HG02798 (cell line): ENCODE results near the gene TUBA4A.
A peak's percentile ranks its signal among the peaks of the same experiment; 100 is the strongest.
"Not testable (repeated sequence)": the region's sequence is repeated elsewhere in the genome, so short reads cannot be mapped to it uniquely, and the experiment has no call there.

ENCODE experiments used
- ATAC-seq: cut with Tn5 transposase; IDR thresholded peaks from one replicate; pipeline ENCODE4 v1.9.1; 2021; ENCODE audit warnings: mild to moderate bottlenecking; ENCODE audit not compliant: unreplicated experiment, poor library complexity

The TUBA4A gene

GRCh38 chr2:219216535-219216915, 37.2 kb downstream of the TUBA4A start:
- no peak for ATAC-seq

- ATAC-seq, result no peak
Observed at GRCh38 chr2:219215871-219216534, 37.7 kb downstream of the TUBA4A start.

- ATAC-seq, result no peak
Observed at GRCh38 chr2:219214786-219215185, 38.9 kb downstream of the TUBA4A start.

GRCh38 chr2:219214141-219214540, 39.6 kb downstream of the TUBA4A start:
- no peak for ATAC-seq

- ATAC-seq, result no peak
Observed at GRCh38 chr2:219213486-219214071, 40.1 kb downstream of the TUBA4A start.

- ATAC-seq, result no peak
Observed at GRCh38 chr2:219213026-219213415, 40.7 kb downstream of the TUBA4A start.

GRCh38 chr2:219210886-219211362, 42.8 kb downstream of the TUBA4A start:
- ATAC-seq, result no peak

- ATAC-seq, result no peak
Observed at GRCh38 chr2:219210196-219210885, 43.4 kb downstream of the TUBA4A start.

- ATAC-seq, result no peak
Observed at GRCh38 chr2:219209236-219210195, 44.2 kb downstream of the TUBA4A start.

GRCh38 chr2:219207884-219208740, 45.6 kb downstream of the TUBA4A start:
- ATAC-seq, result no peak

- no peak for ATAC-seq
Observed at GRCh38 chr2:219207134-219207883, 46.4 kb downstream of the TUBA4A start.

GRCh38 chr2:219206328-219207133, 47.2 kb downstream of the TUBA4A start, which contains the start of gene ZFAND2B:
Gene ZFAND2B (plus strand): TSS chr2:219206782. CDS start chr2:219206988, 206 bp downstream.
- ATAC-seq, result peak; percentile 98

GRCh38 chr2:219205981-219206327, 47.8 kb downstream of the TUBA4A start:
- ATAC-seq, result no peak

GRCh38 chr2:219205165-219205538, 48.6 kb downstream of the TUBA4A start:
- no peak for ATAC-seq

GRCh38 chr2:219204425-219205164, 49.1 kb downstream of the TUBA4A start:
- ATAC-seq, result no peak

GRCh38 chr2:219201331-219201730, 52.4 kb downstream of the TUBA4A start:
- not testable (repeated sequence) for ATAC-seq
